Smooth muscle cell (in vitro differentiated cells): ENCODE measurements around the gene TMIGD3. TPM values are rescaled to one million over a fixed set of nuclear protein-coding genes. Genes with fewer than 3 reads are reported as not detected.

Experiments
- DNase-seq: peaks from one replicate; lab custom pipeline; 2025; ENCODE audit not compliant: unreplicated experiment; lab: John Stamatoyannopoulos, UW
- H2AFZ ChIP-seq: fragments of 200-600 bp; sonication (generic); 2 replicates; pipeline ENCODE4 v1.6.0; 2016; ENCODE audit warnings: antibody characterized with exemption, low read depth, mild to moderate bottlenecking
- H3F3A ChIP-seq: fragments of 200-600 bp; sonication (generic); 2 replicates; pipeline ENCODE4 v1.6.0; 2017; ENCODE audit warnings: antibody characterized with exemption, low read depth
- H3K27ac ChIP-seq: fragments of 200-600 bp; sonication (generic); 2 replicates; pipeline ENCODE4 v1.5.1; 2016; ENCODE audit warnings: low read depth, mild to moderate bottlenecking
- H3K27me3 ChIP-seq: fragments of 200-600 bp; sonication (generic); 2 replicates; pipeline ENCODE4 v1.6.1; 2016; ENCODE audit warnings: low read depth, mild to moderate bottlenecking
- H3K36me3 ChIP-seq: fragments of 200-600 bp; sonication (generic); 2 replicates; pipeline ENCODE4 v1.5.1; 2016; ENCODE audit warnings: low read depth
- H3K4me1 ChIP-seq: fragments of 200-600 bp; sonication (generic); 2 replicates; pipeline ENCODE4 v1.5.1; 2016; ENCODE audit warnings: low read depth
- H3K4me2 ChIP-seq: fragments of 200-600 bp; sonication (generic); 2 replicates; pipeline ENCODE4 v1.6.0; 2016; ENCODE audit warnings: mild to moderate bottlenecking
- H3K4me3 ChIP-seq: fragments of 200-600 bp; sonication (generic); 2 replicates; pipeline ENCODE4 v1.5.1; 2016; ENCODE audit warnings: mild to moderate bottlenecking
- H3K79me2 ChIP-seq: fragments of 200-600 bp; sonication (generic); 2 replicates; pipeline ENCODE4 v1.6.0; 2016; ENCODE audit warnings: low read depth, mild to moderate bottlenecking
- H3K9ac ChIP-seq: fragments of 200-600 bp; sonication (generic); 2 replicates; pipeline ENCODE4 v1.6.0; 2016; ENCODE audit warnings: low read depth
- H3K9me3 ChIP-seq: fragments of 200-600 bp; sonication (generic); replicated peaks from 2 replicates; pipeline ENCODE4 v1.5.1; 2016; ENCODE audit warnings: low read depth
- H4K20me1 ChIP-seq: fragments of 200-600 bp; sonication (generic); 2 replicates; pipeline ENCODE4 v1.6.0; 2016; ENCODE audit warnings: low read depth
- CTCF ChIP-seq: fragments of 200-600 bp; sonication (generic); IDR thresholded peaks from 2 replicates; pipeline ENCODE4 v1.5.1; 2017; ENCODE audit warnings: borderline replicate concordance, mild to moderate bottlenecking, antibody characterized with exemption; ENCODE audit not compliant: insufficient read depth, poor library complexity, severe bottlenecking
- WGBS: methylation state at CpG from one replicate; pipeline ENCODE4 v1.1.7; 2016; ENCODE audit warnings: low lambda C conversion rate; 5-methylcytosine and 5-hydroxymethylcytosine counted together
- polyA plus RNA-seq: library from polyadenylated mRNA; unstranded; fragments of >200 nt; fragmentation: Nextera tagmentation; extraction: Ambion mirVana; gene quantifications from 2 replicates; pipeline ENCODE4 v1.2.1, GENCODE V29; 2016
- total RNA-seq: library from RNA; depleted of rRNA; stranded (reverse); fragments of >200 nt; gene quantifications from 2 replicates; pipeline ENCODE4 v1.2.3, GENCODE V29; 2014

TMIGD3 gene
- total and polyA plus RNA-seq, 2 experiments from 2014 or later = not detected

- no peak for DNase-seq
- no peak for TF ChIP-seq CTCF
- Histone ChIP-seq H3K4me3 (no peak overlapping the region), H4K20me1 (peaks cover 3% of the 10 kb centered on the region), H3K79me2 (no peaks in the 10 kb centered on the region), H3K36me3 (peaks cover 12% of the 10 kb centered on the region), H3K4me1 (no peaks in the 10 kb centered on the region), H2AFZ (no peak overlapping the region), H3K27ac (no peak overlapping the region), H3F3A (peaks cover 4% of the 10 kb centered on the region), H3K4me2 (no peak overlapping the region), H3K9ac (no peak overlapping the region), H3K9me3 (no peaks in the 10 kb centered on the region), H3K27me3 (no peaks in the 10 kb centered on the region)
- 98% methylated on average over 6 of the region's 6 CpGs for WGBS
These were observed 41.7 kb downstream of the TMIGD3 start for GRCh38 chr1:111461765-111462164.

- Histone ChIP-seq H3K27ac (no peak overlapping the region), H3K9me3 (no peaks in the 10 kb centered on the region), H3K27me3 (no peaks in the 10 kb centered on the region), H3K9ac (no peak overlapping the region), H3K4me1 (peaks cover 6% of the 10 kb centered on the region), H2AFZ (no peak overlapping the region), H3K4me2 (no peak overlapping the region), H3K79me2 (peaks cover 35% of the 10 kb centered on the region), H4K20me1 (peaks cover 33% of the 10 kb centered on the region), H3K4me3 (no peak overlapping the region), H3F3A (no peaks in the 10 kb centered on the region), H3K36me3 (peaks cover 5% of the 10 kb centered on the region)
- DNase-seq = no peak
- WGBS = 97% methylated on average over 3 of the region's 3 CpGs
- TF ChIP-seq CTCF = no peak
These were observed 47.8 kb downstream of the TMIGD3 start for GRCh38 chr1:111455642-111456031.

GRCh38 chr1:111454859-111455641 is 48.4 kb downstream of the TMIGD3 start:
- DNase-seq = no peak
- Histone ChIP-seq H3K36me3 (peaks cover 5% of the 10 kb centered on the region), H3K4me1 (peaks cover 12% of the 10 kb centered on the region), H3K4me2 (no peak overlapping the region), H3F3A (no peaks in the 10 kb centered on the region), H4K20me1 (peaks cover 33% of the 10 kb centered on the region), H3K79me2 (peaks cover 41% of the 10 kb centered on the region), H3K27me3 (no peaks in the 10 kb centered on the region), H2AFZ (no peak overlapping the region), H3K9me3 (no peaks in the 10 kb centered on the region), H3K4me3 (no peak overlapping the region), H3K9ac (no peak overlapping the region), H3K27ac (no peak overlapping the region)
- TF ChIP-seq CTCF = no peak
- 95% methylated on average over 5 of the region's 5 CpGs for WGBS

- WGBS = 86% methylated on average over 3 of the region's 3 CpGs
- H3K79me2 ChIP-seq = peaks cover 50% of the 10 kb centered on the region
- no peak for TF ChIP-seq CTCF
These were observed 49.7 kb downstream of the TMIGD3 start for GRCh38 chr1:111453706-111454105.

More at GRCh38 chr1:111453706-111454105, 49.7 kb downstream of the TMIGD3 start:
- H3K36me3 ChIP-seq = peaks cover 2% of the 10 kb centered on the region
- peaks cover 14% of the 10 kb centered on the region for H3K4me1 ChIP-seq
- H3K27ac ChIP-seq = no peak overlapping the region
- DNase-seq = no peak
- no peaks in the 10 kb centered on the region for H3F3A ChIP-seq
- H4K20me1 ChIP-seq = peaks cover 32% of the 10 kb centered on the region
- H3K4me3 ChIP-seq = no peak overlapping the region
- no peak overlapping the region for H3K9ac ChIP-seq
- no peaks in the 10 kb centered on the region for H3K9me3 ChIP-seq
- H2AFZ ChIP-seq = no peak overlapping the region
- no peaks in the 10 kb centered on the region for H3K27me3 ChIP-seq
- H3K4me2 ChIP-seq = no peak overlapping the region
